ENCODE measurements around the gene LHX3. TPM values are rescaled to one million over a fixed set of nuclear protein-coding genes. Genes with fewer than 3 reads are reported as not detected.

Gene LHX3
- total and polyA plus RNA-seq, 3 experiments from 2014 or later: not detected

- CTCF ChIA-PET: no interaction called here
- no peaks in the 10 kb centered on the region for H3K9me3 ChIP-seq (ENCODE audit: low read length)
- Mint-ChIP-seq H3K4me3 (no peak overlapping the region), H3K27ac (peak overlapping the region in 3 of 8 donors; percentile 26 to 54 (median 54)), H3K9me3 (no peaks in the 10 kb centered on the region), H3K36me3 (peaks cover 0 to 79% (median 15%) of the 10 kb centered on the region in 3 donors), H3K4me1 (peaks cover 7 to 11% (median 8%) of the 10 kb centered on the region in 3 donors), H3K27me3 (no peaks in the 10 kb centered on the region)
- H3K4me3 ChIP-seq (ENCODE audit: low read length): no peak overlapping the region
- H3K4me1 ChIP-seq (ENCODE audit: insufficient read depth, low read length): no peaks in the 10 kb centered on the region
- no peaks in the 10 kb centered on the region for H3K27me3 ChIP-seq (ENCODE audit: insufficient read depth, low read length, poor library complexity, severe bottlenecking)
- peaks cover 9% of the 10 kb centered on the region for H3K36me3 ChIP-seq (ENCODE audit: insufficient read depth, low read length)
- DNase-seq: no peak
- no peak overlapping the region for H3K27ac ChIP-seq (ENCODE audit: low read depth, low read length)
- POLR2A ChIA-PET: no interaction called here
These were observed 17.4 kb upstream of the LHX3 start for GRCh38 chr9:136222166-136222905.

- Mint-ChIP-seq H3K27me3 (no peaks in the 10 kb centered on the region), H3K4me3 (peak overlapping the region in 1 of 7 donors; percentile 13), H3K27ac (peak overlapping the region in 3 of 8 donors; percentile 17 to 80 (median 29)), H3K36me3 (peaks cover 3 to 89% (median 17%) of the 10 kb centered on the region in 3 donors), H3K9me3 (no peaks in the 10 kb centered on the region), H3K4me1 (peaks cover 3 to 7% (median 4%) of the 10 kb centered on the region in 3 donors)
- Histone ChIP-seq H3K4me1 (ENCODE audit: insufficient read depth, low read length) (no peaks in the 10 kb centered on the region), H3K4me3 (ENCODE audit: low read length) (no peak overlapping the region), H3K9me3 (ENCODE audit: low read length) (no peaks in the 10 kb centered on the region), H3K36me3 (ENCODE audit: insufficient read depth, low read length) (no peaks in the 10 kb centered on the region), H3K27ac (ENCODE audit: low read depth, low read length) (no peak overlapping the region), H3K27me3 (ENCODE audit: insufficient read depth, low read length, poor library complexity, severe bottlenecking) (no peaks in the 10 kb centered on the region)
- no peak for DNase-seq
- POLR2A ChIA-PET: no interaction called here
- CTCF ChIA-PET: no interaction called here
These were observed 15.2 kb upstream of the LHX3 start for GRCh38 chr9:136220017-136220729.

DNA sequence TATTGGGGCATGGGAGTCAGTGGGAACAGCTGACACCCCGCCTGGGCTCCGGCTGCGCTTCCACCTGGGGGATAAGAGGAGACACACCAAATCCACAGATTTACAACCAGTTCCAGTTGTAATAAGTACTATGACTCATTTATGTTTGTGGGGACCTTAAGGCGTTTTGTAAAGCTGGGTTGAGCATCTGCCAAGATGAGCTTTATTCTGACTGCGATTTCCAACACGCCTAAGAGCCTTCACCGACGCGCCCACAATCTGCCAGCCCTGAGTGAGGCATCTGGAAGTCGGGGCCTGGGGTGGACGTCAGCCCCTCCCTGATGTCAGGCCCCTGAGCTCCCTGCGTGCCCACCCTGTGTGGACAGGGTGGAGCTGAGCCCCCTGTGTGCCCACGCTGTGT, 14.3 kb upstream of the LHX3 start:
- DNase-seq: no peak
- ChIA-PET CTCF (no interaction called here), POLR2A (no interaction called here)
- Histone ChIP-seq H3K9me3 (ENCODE audit: low read length) (no peaks in the 10 kb centered on the region), H3K4me1 (ENCODE audit: insufficient read depth, low read length) (no peaks in the 10 kb centered on the region), H3K4me3 (ENCODE audit: low read length) (no peak overlapping the region), H3K27me3 (ENCODE audit: insufficient read depth, low read length, poor library complexity, severe bottlenecking) (no peaks in the 10 kb centered on the region), H3K36me3 (ENCODE audit: insufficient read depth, low read length) (peaks cover 8% of the 10 kb centered on the region), H3K27ac (ENCODE audit: low read depth, low read length) (no peak overlapping the region)
- H3K9me3 Mint-ChIP-seq: no peaks in the 10 kb centered on the region
- peaks cover 12 to 92% (median 18%) of the 10 kb centered on the region in 3 donors for H3K36me3 Mint-ChIP-seq
- no peak overlapping the region for H3K4me3 Mint-ChIP-seq
- no peaks in the 10 kb centered on the region for H3K27me3 Mint-ChIP-seq
- H3K27ac Mint-ChIP-seq: no peak overlapping the region
- peaks cover 0 to 5% (median 3%) of the 10 kb centered on the region in 3 donors for H3K4me1 Mint-ChIP-seq

DNA sequence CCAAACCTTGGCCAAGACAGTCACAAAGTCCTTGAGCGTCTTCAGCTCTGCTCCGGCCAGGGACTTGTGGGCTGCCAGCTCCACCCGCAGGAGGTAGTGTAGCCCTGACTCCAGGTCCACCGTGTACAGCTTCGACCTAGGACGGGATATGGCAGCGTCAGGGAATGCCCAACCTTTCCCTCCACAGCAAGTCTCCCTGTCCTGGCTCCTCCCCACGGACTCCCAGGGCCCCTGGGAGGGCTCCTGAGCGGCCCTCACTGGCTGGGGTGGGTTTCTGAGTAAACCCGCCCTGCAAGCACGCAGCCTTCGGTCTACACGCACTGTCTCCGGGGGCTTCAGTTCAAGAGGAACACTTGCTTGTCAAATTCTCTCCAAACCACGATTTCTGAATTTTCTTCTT, 13.7 kb upstream of the LHX3 start:
- Mint-ChIP-seq H3K36me3 (peaks cover 15 to 93% (median 22%) of the 10 kb centered on the region in 3 donors), H3K9me3 (no peaks in the 10 kb centered on the region), H3K27me3 (no peaks in the 10 kb centered on the region), H3K4me3 (no peak overlapping the region), H3K27ac (no peak overlapping the region), H3K4me1 (peaks cover 0 to 3% (median 3%) of the 10 kb centered on the region in 3 donors)
- CTCF ChIA-PET: no interaction called here
- no peak for DNase-seq
- POLR2A ChIA-PET: no interaction called here
- Histone ChIP-seq H3K9me3 (ENCODE audit: low read length) (no peaks in the 10 kb centered on the region), H3K4me1 (ENCODE audit: insufficient read depth, low read length) (no peaks in the 10 kb centered on the region), H3K27ac (ENCODE audit: low read depth, low read length) (no peak overlapping the region), H3K27me3 (ENCODE audit: insufficient read depth, low read length, poor library complexity, severe bottlenecking) (no peaks in the 10 kb centered on the region), H3K4me3 (ENCODE audit: low read length) (no peak overlapping the region), H3K36me3 (ENCODE audit: insufficient read depth, low read length) (peaks cover 13% of the 10 kb centered on the region)

- peaks cover 17 to 93% (median 19%) of the 10 kb centered on the region in 3 donors for H3K36me3 Mint-ChIP-seq
- DNase-seq: no peak
These were observed 13.3 kb upstream of the LHX3 start for GRCh38 chr9:136218271-136218670.

GRCh38 chr9:136216541-136217244, 11.8 kb upstream of the LHX3 start:
- peaks cover 0 to 3% (median 3%) of the 10 kb centered on the region in 3 donors for H3K4me1 Mint-ChIP-seq
- H3K27me3 Mint-ChIP-seq: no peaks in the 10 kb centered on the region
- ChIA-PET POLR2A (no interaction called here), CTCF (interaction anchor here (0.8 to 1.1 kb wide), 2 partner anchors 8 to 10 kb away, joined by 3 read pairs; no protein-coding TSS in a partner anchor)
- Histone ChIP-seq H3K27me3 (ENCODE audit: insufficient read depth, low read length, poor library complexity, severe bottlenecking) (no peaks in the 10 kb centered on the region), H3K9me3 (ENCODE audit: low read length) (no peaks in the 10 kb centered on the region), H3K4me1 (ENCODE audit: insufficient read depth, low read length) (no peaks in the 10 kb centered on the region), H3K27ac (ENCODE audit: low read depth, low read length) (no peak overlapping the region), H3K36me3 (ENCODE audit: insufficient read depth, low read length) (peaks cover 13% of the 10 kb centered on the region), H3K4me3 (ENCODE audit: low read length) (no peak overlapping the region)
- H3K4me3 Mint-ChIP-seq: no peak overlapping the region
- no peak overlapping the region for H3K27ac Mint-ChIP-seq
- peaks cover 17 to 93% (median 19%) of the 10 kb centered on the region in 3 donors for H3K36me3 Mint-ChIP-seq
- no peak for DNase-seq
- H3K9me3 Mint-ChIP-seq: no peaks in the 10 kb centered on the region

More at GRCh38 chr9:136218271-136218670, 13.3 kb upstream of the LHX3 start:
- Histone ChIP-seq H3K4me1 (ENCODE audit: insufficient read depth, low read length) (no peaks in the 10 kb centered on the region), H3K36me3 (ENCODE audit: insufficient read depth, low read length) (peaks cover 13% of the 10 kb centered on the region), H3K4me3 (ENCODE audit: low read length) (no peak overlapping the region), H3K27me3 (ENCODE audit: insufficient read depth, low read length, poor library complexity, severe bottlenecking) (no peaks in the 10 kb centered on the region), H3K27ac (ENCODE audit: low read depth, low read length) (no peak overlapping the region), H3K9me3 (ENCODE audit: low read length) (no peaks in the 10 kb centered on the region)
- ChIA-PET CTCF (no interaction called here), POLR2A (no interaction called here)
- Mint-ChIP-seq H3K4me1 (peaks cover 0 to 3% (median 3%) of the 10 kb centered on the region in 3 donors), H3K4me3 (no peak overlapping the region), H3K27ac (no peak overlapping the region), H3K9me3 (no peaks in the 10 kb centered on the region), H3K27me3 (no peaks in the 10 kb centered on the region)

- DNase-seq: no peak
- no peak overlapping the region for H3K4me3 ChIP-seq (ENCODE audit: low read length)
- Mint-ChIP-seq H3K9me3 (no peaks in the 10 kb centered on the region), H3K36me3 (peaks cover 17 to 92% (median 17%) of the 10 kb centered on the region in 3 donors), H3K4me3 (no peak overlapping the region), H3K4me1 (no peaks in the 10 kb centered on the region), H3K27me3 (no peaks in the 10 kb centered on the region), H3K27ac (peak overlapping the region in 1 of 8 donors; percentile 32)
- no peaks in the 10 kb centered on the region for H3K9me3 ChIP-seq (ENCODE audit: low read length)
- ChIA-PET CTCF (no interaction called here), POLR2A (no interaction called here)
- H3K27ac ChIP-seq (ENCODE audit: low read depth, low read length): no peak overlapping the region
- no peaks in the 10 kb centered on the region for H3K27me3 ChIP-seq (ENCODE audit: insufficient read depth, low read length, poor library complexity, severe bottlenecking)
- peaks cover 13% of the 10 kb centered on the region for H3K36me3 ChIP-seq (ENCODE audit: insufficient read depth, low read length)
- H3K4me1 ChIP-seq (ENCODE audit: insufficient read depth, low read length): no peaks in the 10 kb centered on the region
These were observed 8.8 kb upstream of the LHX3 start for GRCh38 chr9:136213733-136214132.

Data from CD8-positive, alpha-beta memory T cell (primary cell).